ENCODE data around the gene BCAR1. TPM values are rescaled to one million over a fixed set of nuclear protein-coding genes. Genes with fewer than 3 reads are reported as not detected.

The BCAR1 gene
- total RNA-seq, 1 experiment from 2014 or later, result 95.6 TPM

- POLR2A ChIA-PET, result no interaction called here
- no peak for DNase-seq (ENCODE audit: low spot score)
- Mint-ChIP-seq H3K36me3 (peaks cover 4% of the 10 kb centered on the region), H3K27me3 (ENCODE audit: low read depth) (peaks cover 3% of the 10 kb centered on the region; the same call in 1 of the 2 replicates), H3K9me3 (peaks cover 19% of the 10 kb centered on the region), H3K27ac (no peak overlapping the region), H3K4me1 (no peaks in the 10 kb centered on the region), H3K4me3 (no peak overlapping the region)
- CTCF ChIA-PET, result no interaction called here
- no peak for TF ChIP-seq TP53 (CRISPR knock-in tag; IDR thresholded peaks at IDR 0.05)
- no peak for TF ChIP-seq ELF4 (CRISPR knock-in tag; IDR thresholded peaks at IDR 0.05; ENCODE audit: low read depth)
- no peak for TF ChIP-seq EMX1 (CRISPR knock-in tag; IDR thresholded peaks at IDR 0.05)
- no peak for TF ChIP-seq NR1H2 (CRISPR knock-in tag; IDR thresholded peaks at IDR 0.05)
- TF ChIP-seq MLX (CRISPR knock-in tag; IDR thresholded peaks at IDR 0.05), result no peak
- TF ChIP-seq FOXK1 (CRISPR knock-in tag; IDR thresholded peaks at IDR 0.05), result no peak
- TF ChIP-seq JUN (CRISPR knock-in tag; IDR thresholded peaks at IDR 0.05), result no peak
- no peak for TF ChIP-seq CREB1 (CRISPR knock-in tag; IDR thresholded peaks at IDR 0.05)
- no peak for TF ChIP-seq PRDM15 (CRISPR knock-in tag; IDR thresholded peaks at IDR 0.05)
- TF ChIP-seq RORB (CRISPR knock-in tag; IDR thresholded peaks at IDR 0.05), result no peak
- TF ChIP-seq ATF2 (CRISPR knock-in tag; IDR thresholded peaks at IDR 0.05; ENCODE audit: borderline replicate concordance, low read depth), result no peak
- TF ChIP-seq ZMAT4 (CRISPR knock-in tag; IDR thresholded peaks at IDR 0.05), result no peak
- TF ChIP-seq ESRRA (CRISPR knock-in tag; IDR thresholded peaks at IDR 0.05; ENCODE audit: borderline replicate concordance), result no peak
- no peak for TF ChIP-seq E2F1 (CRISPR knock-in tag; IDR thresholded peaks at IDR 0.05)
- no peak for TF ChIP-seq ZNF512 (CRISPR knock-in tag; IDR thresholded peaks at IDR 0.05; ENCODE audit: borderline replicate concordance)
- no peak for TF ChIP-seq GABPB1 (CRISPR knock-in tag; IDR thresholded peaks at IDR 0.05)
- TF ChIP-seq MAX (CRISPR knock-in tag; IDR thresholded peaks at IDR 0.05), result no peak
- ATAC-seq, result no peak
These were observed 69.8 kb downstream of the BCAR1 start for GRCh38 chr16:75181630-75182029.

GRCh38 chr16:75179208-75179607 lies 72.2 kb downstream of the BCAR1 start:
- Mint-ChIP-seq H3K9me3 (peaks cover 34% of the 10 kb centered on the region), H3K4me1 (no peaks in the 10 kb centered on the region), H3K27me3 (ENCODE audit: low read depth) (peaks cover 5% of the 10 kb centered on the region), H3K36me3 (peaks cover 13% of the 10 kb centered on the region), H3K27ac (no peak overlapping the region), H3K4me3 (no peak overlapping the region)
- CTCF ChIA-PET, result no interaction called here
- DNase-seq (ENCODE audit: low spot score) (no peak), ATAC-seq (no peak)
- POLR2A ChIA-PET, result interaction anchor here (0.6 kb wide), 1 partner anchor 169 kb away, joined by 4 read pairs; no protein-coding TSS in a partner anchor
- TF ChIP-seq ARID4B (CRISPR knock-in tag; IDR thresholded peaks at IDR 0.05; ENCODE audit: borderline replicate concordance), result no peak
- TF ChIP-seq ETV6 (CRISPR knock-in tag; IDR thresholded peaks at IDR 0.05), result no peak
- TF ChIP-seq RORB (CRISPR knock-in tag; IDR thresholded peaks at IDR 0.05), result no peak
- TF ChIP-seq CREM (CRISPR knock-in tag; IDR thresholded peaks at IDR 0.05), result no peak
- TF ChIP-seq ZNF219 (CRISPR knock-in tag; IDR thresholded peaks at IDR 0.05; ENCODE audit: borderline replicate concordance), result no peak
- TF ChIP-seq USF1 (CRISPR knock-in tag; IDR thresholded peaks at IDR 0.05), result no peak
- TF ChIP-seq ELF4 (CRISPR knock-in tag; IDR thresholded peaks at IDR 0.05; ENCODE audit: low read depth), result no peak

Measured in WTC11 (cell line).